Left colon (tissue), 2 donors: ENCODE measurements around the gene PITPNM1. TPM values are rescaled to one million over a fixed set of nuclear protein-coding genes. Genes with fewer than 3 reads are reported as not detected.

Source experiments
- ATAC-seq: fragments of 200-7000 bp; cut with Tn5 transposase; one replicate; pipeline ENCODE4 v1.9.1; 2020; ENCODE audit warnings: mild to moderate bottlenecking, moderate library complexity
- DNase-seq, 2 donors: peaks; one replicate each; pipeline ENCODE4 v3.0.0-alpha.2; 2020
- intact Hi-C, 2 donors: fragments of 100-400 bp; cut with DNase I in 1 of 2; cut with micrococcal nuclease in 1 of 2; formaldehyde crosslinking; loops; one replicate each; pipeline versions ENCODE4 v1.11.2 to v1.14.0; 2022; cut with DNase I, micrococcal nuclease
- total RNA-seq, 2 donors: library from RNA; stranded (reverse); fragmentation: NEBNext Ultra II Directional; extraction: Animal tissue kit (Norgen Biotek cat#: 25700); gene quantifications; one replicate each; pipeline ENCODE4 v1.2.1, GENCODE V29; 2021
- donor health status: DM: no; HTN: no; CAD: no.
- donor health status: DM: yes; HTN: yes; CAD: no.

Gene PITPNM1
- total RNA-seq, 2 donors from 2014 or later: 82.0 to 108 TPM

- ATAC-seq: no peak
- intact Hi-C loops: loop anchor here in 1 of 2 donors (10.0 kb wide), 1 partner anchor 112 kb away; the partner anchor contains the start of gene RAD9A
- peak in 1 of 2 donors; percentile 66 for DNase-seq
Observed at GRCh38 chr11:67506426-67507051, 1.4 kb upstream of the PITPNM1 start.

DNA sequence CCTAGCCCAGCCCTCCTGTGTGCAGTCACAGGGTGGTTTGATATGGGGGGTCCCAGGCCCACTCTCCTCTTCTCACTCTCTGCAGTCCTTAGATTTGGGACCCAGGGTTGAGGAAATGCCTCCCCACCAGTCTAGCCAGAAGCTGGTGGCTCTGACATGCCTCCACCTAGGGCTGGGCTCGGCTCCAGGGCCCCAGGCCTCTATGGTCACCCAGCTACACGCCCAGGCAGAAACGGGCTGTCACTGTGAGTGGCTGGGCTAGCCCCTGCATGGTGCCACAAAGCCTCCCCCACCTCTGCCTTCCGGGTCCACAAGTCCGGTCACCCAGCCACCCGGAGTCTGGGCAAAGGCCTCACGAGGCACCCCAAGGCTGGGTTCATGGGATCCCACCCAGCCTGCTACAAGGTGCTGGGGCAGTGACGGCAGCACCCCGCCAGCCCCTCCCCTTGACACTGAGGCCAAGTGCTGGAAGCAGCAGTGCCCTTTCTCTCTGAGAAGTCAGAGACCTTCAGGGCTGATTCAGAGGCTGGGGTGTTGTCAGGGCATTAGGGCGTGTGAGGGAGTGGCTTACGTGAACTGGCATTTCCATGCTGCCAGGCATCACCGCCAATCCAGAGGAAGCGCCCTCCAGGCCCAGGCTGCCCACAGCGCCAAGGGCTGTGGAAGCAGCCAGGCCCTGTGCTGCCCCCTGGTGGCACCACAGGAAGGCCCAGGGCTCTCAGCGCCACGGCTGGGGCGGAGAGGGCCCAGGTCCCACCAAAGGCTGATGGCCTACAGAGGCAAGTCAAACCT lies 638 bp upstream of the PITPNM1 start:
- intact Hi-C loops: loop anchor here in 1 of 2 donors (10.0 kb wide), 1 partner anchor 111 kb away; the partner anchor contains the start of gene RAD9A
- peak; percentile 55 for ATAC-seq

GRCh38 chr11:67504005-67504949 lies 886 bp downstream of the PITPNM1 start:
- DNase-seq (peak in 1 of 2 donors; percentile 53), ATAC-seq (no peak)
- intact Hi-C loops: loop anchor here in 1 of 2 donors (10.0 kb wide), 1 partner anchor 109 kb away; the partner anchor contains the start of gene RAD9A

More for the DNA sequence above, 638 bp upstream of the PITPNM1 start:
- peak; percentile 94 to 97 for DNase-seq

GRCh38 chr11:67503119-67504004 lies 1.8 kb downstream of the PITPNM1 start:
- intact Hi-C loops: loop anchor here in 1 of 2 donors (10.0 kb wide), 1 partner anchor 109 kb away; the partner anchor contains the start of gene RAD9A
- ATAC-seq (no peak), DNase-seq (no peak)

GRCh38 chr11:67502328-67502979 lies 2.7 kb downstream of the PITPNM1 start:
- DNase-seq (no peak), ATAC-seq (no peak)
- intact Hi-C loops: loop anchor here in 1 of 2 donors (10.0 kb wide), 1 partner anchor 108 kb away; the partner anchor contains the start of gene RAD9A

DNA sequence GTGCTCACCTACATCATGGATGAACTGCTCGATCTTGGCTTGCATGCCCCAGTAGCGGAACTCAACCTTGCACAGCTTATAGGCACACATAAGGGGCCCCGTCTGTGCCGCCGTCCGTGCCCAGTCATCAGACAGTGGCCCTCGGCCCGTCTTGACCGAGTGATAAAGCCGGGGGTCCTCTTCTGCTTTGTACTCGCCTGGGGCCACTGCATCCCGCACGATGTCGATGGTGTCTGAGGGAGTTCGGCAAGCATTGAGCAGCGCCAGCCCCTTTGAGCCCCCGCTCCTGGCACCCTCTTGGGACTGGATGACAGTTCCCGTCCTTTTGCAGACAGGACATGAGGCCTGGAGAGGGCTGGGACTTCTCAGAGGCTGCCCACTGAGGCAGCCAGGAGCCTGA lies 3.3 kb downstream of the PITPNM1 start:
- ATAC-seq: no peak
- no peak for DNase-seq
- intact Hi-C loops: loop anchor here in 1 of 2 donors (10.0 kb wide), 1 partner anchor 107 kb away; the partner anchor contains the start of gene RAD9A

- intact Hi-C loops: loop anchor here in 1 of 2 donors (10.0 kb wide), 1 partner anchor 106 kb away; the partner anchor contains the start of gene RAD9A
- DNase-seq (no peak), ATAC-seq (no peak)
Observed at GRCh38 chr11:67500831-67501715, 4.1 kb downstream of the PITPNM1 start.

DNA sequence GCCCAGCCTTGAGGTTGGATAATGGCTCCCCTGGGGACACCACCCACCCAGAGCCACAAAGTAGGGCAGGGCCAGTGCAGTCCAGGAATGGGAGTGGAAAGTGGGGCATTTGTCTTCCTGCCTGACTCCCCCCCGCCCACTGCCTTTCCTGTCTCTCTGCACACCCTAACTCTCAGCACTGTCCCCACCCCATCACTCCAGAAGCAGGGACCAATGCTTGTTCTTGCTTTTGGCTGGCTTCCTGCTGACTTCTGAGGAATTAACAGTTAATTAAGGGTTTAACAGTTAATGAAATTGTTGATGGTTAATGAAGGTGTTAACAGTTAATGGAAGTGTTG lies 4.7 kb downstream of the PITPNM1 start:
- ATAC-seq: no peak
- intact Hi-C loops: loop anchor here in 1 of 2 donors (10.0 kb wide), 1 partner anchor 106 kb away; the partner anchor contains the start of gene RAD9A
- no peak for DNase-seq

- no peak for DNase-seq
- intact Hi-C loops: loop anchor here in 1 of 2 donors (10.0 kb wide), 1 partner anchor 105 kb away; the partner anchor contains the start of gene RAD9A
- ATAC-seq: no peak
Observed at GRCh38 chr11:67499808-67500483, 5.2 kb downstream of the PITPNM1 start.

DNA sequence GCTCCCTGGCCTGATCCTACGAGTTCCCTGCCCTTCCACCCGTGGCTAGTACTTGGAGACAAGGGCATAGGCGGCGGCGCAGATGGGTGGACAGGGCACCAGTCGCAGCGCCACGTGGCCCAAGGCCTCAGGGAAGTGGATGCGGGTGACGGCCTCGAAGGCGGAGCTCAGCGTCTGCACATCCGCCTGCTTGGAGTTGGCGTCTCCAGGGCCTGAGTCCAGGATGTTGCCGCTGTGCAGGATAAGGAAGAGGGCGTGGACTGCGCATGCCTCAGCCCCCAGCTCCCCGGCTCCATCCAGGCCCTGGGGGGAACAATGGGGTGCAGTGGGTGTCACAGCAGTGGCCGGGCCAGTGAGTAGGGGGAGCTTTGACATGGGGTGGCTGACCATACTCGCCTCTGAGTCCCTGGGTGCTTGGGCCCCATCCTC lies 6.6 kb downstream of the PITPNM1 start:
- intact Hi-C loops: no loop called here
- no peak for ATAC-seq
- DNase-seq: no peak

DNA sequence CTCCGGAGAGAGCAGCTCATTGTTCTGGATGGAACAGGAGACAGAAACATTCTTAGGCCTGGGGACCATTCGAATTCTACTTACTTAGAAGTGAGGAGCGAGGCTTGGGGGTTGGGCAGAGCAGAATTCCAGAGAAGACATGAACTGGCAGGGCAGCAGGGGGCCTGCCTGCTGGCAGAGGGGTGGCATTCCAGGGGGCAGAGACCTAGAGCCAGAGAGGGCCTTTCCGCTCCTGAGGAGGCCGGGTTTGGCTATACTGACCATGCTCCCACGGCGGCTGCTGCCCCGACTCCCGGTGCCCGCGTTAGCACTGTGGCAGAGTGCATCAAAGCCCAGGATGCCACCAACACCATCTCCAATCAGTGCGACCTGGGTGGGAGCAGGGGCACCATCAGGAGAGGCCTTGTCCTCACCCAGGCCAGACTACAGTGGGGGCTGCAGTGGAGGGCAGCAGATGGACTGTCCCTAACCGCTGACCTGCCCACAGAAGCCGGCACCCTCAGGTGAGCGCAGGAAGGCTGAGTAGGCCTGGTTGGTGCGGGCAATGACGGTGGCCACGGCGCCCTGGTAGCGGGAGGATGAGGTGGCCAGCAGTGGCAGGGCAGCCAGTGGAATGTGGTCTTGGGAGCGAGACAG lies 7.4 kb downstream of the PITPNM1 start:
- no peak for DNase-seq
- intact Hi-C loops: no loop called here

DNA sequence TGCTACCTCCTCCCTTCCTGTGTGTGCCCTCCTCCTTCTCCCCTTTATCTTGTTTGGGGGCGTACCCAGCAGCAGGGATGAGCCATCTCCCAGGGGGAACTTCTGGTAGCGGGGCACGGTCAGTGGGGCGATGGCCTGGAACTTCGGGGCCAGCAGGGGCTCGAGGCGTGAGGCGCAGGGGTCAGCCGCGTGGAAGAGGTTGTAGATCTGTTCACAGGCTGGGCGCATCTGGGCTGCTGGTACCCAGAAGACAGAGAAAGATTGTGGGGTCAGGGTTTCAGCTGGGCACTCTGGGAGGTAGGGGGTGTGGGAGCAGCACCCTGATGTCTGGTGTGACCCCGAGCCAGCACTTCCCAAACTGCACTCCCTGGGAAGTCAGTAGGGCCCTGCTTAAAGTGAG lies 9.1 kb downstream of the PITPNM1 start:
- ATAC-seq (no peak), DNase-seq (no peak)
- intact Hi-C loops: no loop called here

More for the DNA sequence above, 7.4 kb downstream of the PITPNM1 start:
- no peak for ATAC-seq

GRCh38 chr11:67495234-67496005 lies 9.7 kb downstream of the PITPNM1 start:
- intact Hi-C loops: no loop called here
- ATAC-seq: no peak
- DNase-seq: no peak
